ENCODE results near the gene ABCC3.
"Not testable (repeated sequence)": the region's sequence is repeated elsewhere in the genome, so short reads cannot be mapped to it uniquely, and the experiment has no call there.

The ABCC3 gene

GRCh38 chr17:50666316-50666715 is 31.6 kb downstream of the ABCC3 start:
- no peak for DNase-seq (ENCODE audit: low spot score)

DNA sequence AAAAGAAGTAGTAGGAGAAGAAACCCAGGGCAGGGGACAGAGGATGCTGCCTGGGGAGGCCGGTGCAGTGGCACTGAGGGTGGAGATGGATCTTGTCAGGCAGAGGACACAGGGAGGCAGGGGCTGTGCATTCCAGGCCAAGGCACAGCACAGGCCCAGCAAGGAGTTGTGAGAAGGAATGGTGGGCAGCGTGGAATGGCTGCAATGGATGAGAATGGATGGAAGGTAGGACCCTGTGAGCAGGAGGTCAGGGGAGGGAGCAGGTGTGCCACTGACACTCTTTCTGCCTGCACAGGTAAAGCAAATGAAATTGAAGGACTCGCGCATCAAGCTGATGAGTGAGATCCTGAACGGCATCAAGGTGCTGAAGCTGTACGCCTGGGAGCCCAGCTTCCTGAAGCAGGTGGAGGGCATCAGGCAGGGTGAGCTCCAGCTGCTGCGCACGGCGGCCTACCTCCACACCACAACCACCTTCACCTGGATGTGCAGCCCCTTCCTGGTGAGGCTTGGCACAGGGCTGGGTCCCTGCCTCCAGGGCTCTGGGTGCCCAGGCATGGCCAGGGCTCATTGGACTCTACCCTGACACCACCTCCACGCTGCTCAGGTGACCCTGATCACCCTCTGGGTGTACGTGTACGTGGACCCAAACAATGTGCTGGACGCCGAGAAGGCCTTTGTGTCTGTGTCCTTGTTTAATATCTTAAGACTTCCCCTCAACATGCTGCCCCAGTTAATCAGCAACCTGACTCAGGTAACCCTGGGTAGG is 32.8 kb downstream of the ABCC3 start:
- DNase-seq (ENCODE audit: low spot score), result no peak

GRCh38 chr17:50668025-50668837 is 33.5 kb downstream of the ABCC3 start:
- no peak for DNase-seq (ENCODE audit: low spot score)

GRCh38 chr17:50668838-50669581 is 34.3 kb downstream of the ABCC3 start:
- no peak for DNase-seq (ENCODE audit: low spot score)

- no peak for DNase-seq (ENCODE audit: low spot score)
Measured at GRCh38 chr17:50672071-50672470, 37.4 kb downstream of the ABCC3 start.

DNA sequence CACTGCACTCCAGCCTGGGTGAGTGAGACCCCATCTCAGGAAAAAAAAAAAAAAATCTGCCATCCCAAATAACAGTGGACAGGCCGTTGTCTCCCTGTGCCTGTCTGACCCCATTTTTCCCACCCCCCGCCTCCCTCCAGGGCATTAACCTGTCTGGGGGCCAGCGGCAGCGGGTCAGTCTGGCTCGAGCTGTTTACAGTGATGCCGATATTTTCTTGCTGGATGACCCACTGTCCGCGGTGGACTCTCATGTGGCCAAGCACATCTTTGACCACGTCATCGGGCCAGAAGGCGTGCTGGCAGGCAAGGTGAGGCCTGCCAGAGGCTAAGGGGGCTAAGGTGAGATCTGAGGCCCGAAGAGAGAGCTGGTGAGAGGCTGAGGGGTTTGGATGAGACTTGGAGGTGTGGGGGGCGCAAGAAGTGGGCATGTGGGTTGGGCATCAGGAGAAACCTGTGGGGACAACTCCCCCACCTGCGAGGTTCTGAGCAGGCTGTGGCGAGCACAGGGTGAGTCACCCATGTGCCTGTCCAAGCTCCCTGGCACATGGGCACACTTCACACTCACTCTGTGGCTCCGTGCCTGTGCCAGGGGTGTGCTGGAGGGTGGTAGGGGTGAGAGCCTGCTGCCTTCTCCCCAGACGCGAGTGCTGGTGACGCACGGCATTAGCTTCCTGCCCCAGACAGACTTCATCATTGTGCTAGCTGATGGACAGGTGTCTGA is 38.3 kb downstream of the ABCC3 start:
- DNase-seq (ENCODE audit: low spot score), result no peak

GRCh38 chr17:50675190-50675589 is 40.5 kb downstream of the ABCC3 start:
- DNase-seq (ENCODE audit: low spot score), result no peak

DNA sequence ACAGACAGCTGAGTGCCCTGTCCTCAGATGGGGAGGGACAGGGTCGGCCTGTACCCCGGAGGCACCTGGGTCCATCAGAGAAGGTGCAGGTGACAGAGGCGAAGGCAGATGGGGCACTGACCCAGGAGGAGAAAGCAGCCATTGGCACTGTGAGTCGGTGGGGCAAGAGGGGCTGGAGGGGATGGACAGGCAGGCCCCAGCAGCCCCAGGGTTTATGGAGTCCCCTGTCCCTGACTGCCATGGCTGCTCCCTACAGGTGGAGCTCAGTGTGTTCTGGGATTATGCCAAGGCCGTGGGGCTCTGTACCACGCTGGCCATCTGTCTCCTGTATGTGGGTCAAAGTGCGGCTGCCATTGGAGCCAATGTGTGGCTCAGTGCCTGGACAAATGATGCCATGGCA is 40.9 kb downstream of the ABCC3 start:
- no peak for DNase-seq (ENCODE audit: low spot score)

DNA sequence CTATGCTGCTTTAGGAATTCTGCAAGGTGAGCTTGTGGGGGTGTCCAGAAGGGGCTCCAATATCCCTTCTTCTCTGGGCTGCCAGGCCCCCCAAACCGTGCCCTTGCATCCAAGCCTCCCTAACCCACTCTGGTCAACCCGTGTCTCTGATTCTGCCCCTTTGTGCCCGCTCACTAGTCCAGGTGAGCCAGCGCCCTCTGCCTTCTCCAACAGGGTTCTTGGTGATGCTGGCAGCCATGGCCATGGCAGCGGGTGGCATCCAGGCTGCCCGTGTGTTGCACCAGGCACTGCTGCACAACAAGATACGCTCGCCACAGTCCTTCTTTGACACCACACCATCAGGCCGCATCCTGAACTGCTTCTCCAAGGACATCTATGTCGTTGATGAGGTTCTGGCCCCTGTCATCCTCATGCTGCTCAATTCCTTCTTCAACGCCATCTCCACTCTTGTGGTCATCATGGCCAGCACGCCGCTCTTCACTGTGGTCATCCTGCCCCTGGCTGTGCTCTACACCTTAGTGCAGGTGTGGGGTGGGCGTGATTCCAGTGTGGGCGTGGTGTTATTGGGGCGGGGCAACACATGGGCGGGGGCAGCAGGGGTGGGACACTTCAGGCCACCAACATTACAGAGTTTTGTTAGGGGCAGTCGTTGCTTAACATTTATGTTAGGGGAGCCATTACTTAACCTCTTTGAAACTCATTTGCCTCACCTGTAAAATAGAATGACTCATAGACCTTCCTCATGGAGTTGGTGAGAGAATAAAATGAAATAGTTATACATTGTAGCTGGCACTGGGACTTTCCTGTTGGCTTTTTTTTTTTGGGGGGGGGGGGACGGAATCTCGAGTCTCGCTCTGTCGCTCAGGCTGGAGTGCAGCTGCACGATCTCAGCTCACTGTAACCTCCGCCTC is 41.6 kb downstream of the ABCC3 start:
- no peak for DNase-seq (ENCODE audit: low spot score)

- DNase-seq (ENCODE audit: low spot score), result no peak
Measured at GRCh38 chr17:50677851-50678375, 43.2 kb downstream of the ABCC3 start.

- DNase-seq (ENCODE audit: low spot score), result peak; percentile 36
Measured at GRCh38 chr17:50679008-50679544, 44.4 kb downstream of the ABCC3 start.

DNA sequence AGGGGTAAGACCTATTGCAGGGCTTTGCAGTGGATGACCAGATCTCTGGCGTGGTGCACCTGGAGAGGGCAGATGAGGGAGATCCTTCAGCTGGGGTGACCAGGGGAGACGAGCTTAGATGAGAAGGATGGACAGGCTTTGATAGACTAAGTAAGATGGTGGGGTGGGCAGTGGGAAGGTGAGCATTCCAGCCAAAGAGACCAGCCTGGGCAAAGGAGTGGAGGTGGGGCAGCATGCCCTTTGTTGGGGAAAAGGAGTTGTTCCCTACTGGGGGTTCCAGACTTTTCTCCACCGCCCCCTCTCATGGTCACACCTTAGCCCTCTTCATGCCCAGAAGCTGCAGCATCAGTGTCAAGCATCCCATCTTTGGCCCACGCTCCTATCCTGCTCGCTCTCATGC is 45.4 kb downstream of the ABCC3 start:
- no peak for DNase-seq (ENCODE audit: low spot score)

- not testable (repeated sequence) for DNase-seq (ENCODE audit: low spot score)
Measured at GRCh38 chr17:50680543-50681262, 46.0 kb downstream of the ABCC3 start.

DNA sequence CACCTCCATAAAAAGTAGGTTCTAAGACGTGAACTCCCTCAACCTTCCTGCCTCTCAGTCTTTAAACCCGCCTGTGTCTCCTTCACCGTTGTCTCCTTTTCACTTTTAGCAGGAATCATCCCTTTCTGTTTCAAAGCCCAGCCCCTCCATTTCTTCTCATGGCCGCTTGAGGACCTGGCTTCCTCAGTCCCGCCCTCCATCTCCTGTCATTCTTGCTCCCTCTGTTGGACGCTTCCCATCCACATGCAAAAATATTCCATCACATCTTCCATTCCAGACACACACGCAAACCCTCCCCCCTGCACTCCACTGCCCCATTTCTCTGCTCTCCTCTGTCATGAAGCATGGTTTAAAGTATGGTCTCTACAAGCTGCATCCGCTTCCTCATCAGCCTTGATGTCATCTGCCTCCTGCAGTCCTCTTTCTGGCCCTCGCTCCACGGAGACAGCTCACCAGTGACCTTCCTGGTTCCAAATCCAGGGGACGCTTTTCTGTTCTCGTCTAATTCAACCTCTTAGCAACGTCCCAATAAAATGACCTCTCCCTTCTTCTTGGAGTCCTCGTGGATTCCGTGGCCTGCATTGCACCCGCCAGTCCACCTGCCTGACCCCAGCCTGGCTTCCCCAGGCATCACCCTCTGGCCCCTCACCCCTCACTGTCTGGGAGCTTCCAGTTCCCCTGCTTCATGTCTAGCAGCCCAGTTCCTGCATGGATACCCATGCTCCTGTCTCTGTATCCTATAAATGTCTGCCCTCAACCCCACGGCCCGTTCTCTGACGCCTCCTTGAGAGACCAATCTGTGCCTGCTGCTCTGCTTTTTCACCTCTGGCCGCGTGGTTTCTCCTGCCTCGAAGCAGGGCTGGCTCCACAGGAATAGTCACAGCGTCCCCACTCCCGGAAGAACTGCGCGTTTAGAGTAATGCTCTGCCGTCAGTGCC is 46.9 kb downstream of the ABCC3 start:
- no peak for DNase-seq (ENCODE audit: low spot score)

- DNase-seq (ENCODE audit: low spot score), result no peak
Measured at GRCh38 chr17:50682441-50682840, 47.8 kb downstream of the ABCC3 start.

- DNase-seq (ENCODE audit: low spot score), result no peak
Measured at GRCh38 chr17:50682938-50683337, 48.3 kb downstream of the ABCC3 start.

DNA sequence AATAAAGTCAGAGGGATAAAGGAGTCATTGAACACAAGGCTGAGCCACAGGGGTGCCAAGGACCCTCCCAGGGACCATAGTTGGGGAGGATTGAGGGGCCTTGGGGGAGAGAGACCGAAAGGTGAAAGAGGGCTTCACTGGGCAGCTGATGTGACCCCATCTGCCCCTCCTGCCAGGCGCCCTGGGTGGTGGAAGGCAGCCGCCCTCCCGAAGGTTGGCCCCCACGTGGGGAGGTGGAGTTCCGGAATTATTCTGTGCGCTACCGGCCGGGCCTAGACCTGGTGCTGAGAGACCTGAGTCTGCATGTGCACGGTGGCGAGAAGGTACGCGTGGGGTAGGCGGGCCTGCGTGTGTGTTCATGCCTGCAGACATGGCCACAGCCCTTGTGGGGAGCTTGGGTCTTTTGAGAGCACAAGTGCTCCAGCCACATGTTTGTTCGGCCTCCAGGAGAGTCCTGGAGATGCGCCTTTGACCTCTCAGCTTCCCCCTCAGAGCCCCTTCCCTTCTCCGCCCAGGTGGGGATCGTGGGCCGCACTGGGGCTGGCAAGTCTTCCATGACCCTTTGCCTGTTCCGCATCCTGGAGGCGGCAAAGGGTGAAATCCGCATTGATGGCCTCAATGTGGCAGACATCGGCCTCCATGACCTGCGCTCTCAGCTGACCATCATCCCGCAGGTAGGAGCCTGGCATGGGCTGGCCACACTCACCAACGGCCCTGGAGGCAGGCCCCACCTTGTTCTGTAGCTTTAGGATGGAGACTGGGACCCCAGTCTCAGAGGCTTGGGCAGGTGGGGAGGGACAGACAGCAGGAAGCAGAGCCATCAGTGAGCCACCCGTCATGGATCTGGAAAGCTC is 49.0 kb downstream of the ABCC3 start:
- DNase-seq (ENCODE audit: low spot score), result no peak

DNA sequence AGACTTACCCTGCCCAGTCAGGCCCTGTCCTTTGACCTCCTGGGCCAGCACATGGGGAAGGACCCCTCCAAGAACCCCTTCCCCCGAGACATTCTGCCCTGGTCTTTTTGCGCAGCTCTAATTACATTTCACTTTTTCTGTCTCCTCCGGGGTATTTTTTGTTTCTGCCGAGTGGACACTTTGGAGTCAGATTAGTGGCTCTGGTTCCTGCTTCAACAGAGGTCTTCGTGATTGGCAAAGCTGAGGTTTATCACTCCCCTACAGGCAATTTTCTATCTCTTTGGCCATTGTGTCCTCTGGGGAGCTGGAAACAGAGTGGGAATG is 49.6 kb downstream of the ABCC3 start:
- no peak for DNase-seq (ENCODE audit: low spot score)

All from left forelimb (tissue), 1 donor.